ENCODE data around the gene BORCS8.
"Not testable (repeated sequence)": the region's sequence is repeated elsewhere in the genome, so short reads cannot be mapped to it uniquely, and the experiment has no call there.

Gene BORCS8

GRCh38 chr19:19148504-19148903 lies 43.4 kb downstream of the BORCS8 start:
- not testable (repeated sequence) for DNase-seq (ENCODE audit: low spot score)

- DNase-seq (ENCODE audit: low spot score), result no peak
Measured at GRCh38 chr19:19147344-19147743, 44.6 kb downstream of the BORCS8 start.

GRCh38 chr19:19146865-19147264 lies 45.1 kb downstream of the BORCS8 start:
- no peak for DNase-seq (ENCODE audit: low spot score)

GRCh38 chr19:19145684-19146608 lies 46.0 kb downstream of the BORCS8 start:
- DNase-seq (ENCODE audit: low spot score), result peak; percentile 33

GRCh38 chr19:19145281-19145680 lies 46.7 kb downstream of the BORCS8 start:
- DNase-seq (ENCODE audit: low spot score), result no peak

GRCh38 chr19:19142347-19142746 lies 49.6 kb downstream of the BORCS8 start:
- DNase-seq (ENCODE audit: low spot score), result no peak

- DNase-seq (ENCODE audit: low spot score), result no peak
Measured at GRCh38 chr19:19140476-19140875, 51.5 kb downstream of the BORCS8 start.

GRCh38 chr19:19139876-19140229 lies 52.1 kb downstream of the BORCS8 start:
- DNase-seq (ENCODE audit: low spot score), result no peak

- peak; percentile 97 for DNase-seq (ENCODE audit: low spot score)
Measured at GRCh38 chr19:19138109-19138981, 53.6 kb downstream of the BORCS8 start, which contains the start of gene TMEM161A. TMEM161A (minus strand) TSS chr19:19138478; CDS start chr19:19138428, 50 bp downstream.

- DNase-seq (ENCODE audit: low spot score), result no peak
Measured at GRCh38 chr19:19137556-19138108, 54.3 kb downstream of the BORCS8 start.

GRCh38 chr19:19135713-19136112 lies 56.2 kb downstream of the BORCS8 start:
- not testable (repeated sequence) for DNase-seq (ENCODE audit: low spot score)

GRCh38 chr19:19134687-19135158 lies 57.2 kb downstream of the BORCS8 start:
- no peak for DNase-seq (ENCODE audit: low spot score)

- DNase-seq (ENCODE audit: low spot score), result peak; percentile 52
Measured at GRCh38 chr19:19133985-19134384, 58.0 kb downstream of the BORCS8 start.

GRCh38 chr19:19132912-19133311 lies 59.0 kb downstream of the BORCS8 start:
- no peak for DNase-seq (ENCODE audit: low spot score)

GRCh38 chr19:19131989-19132388 lies 60.0 kb downstream of the BORCS8 start:
- DNase-seq (ENCODE audit: low spot score), result no peak
